K562 (cell line): ENCODE results near the gene DHX58. TPM values are rescaled to one million over a fixed set of nuclear protein-coding genes. Genes with fewer than 3 reads are reported as not detected.

ENCODE experiments used
- ATAC-seq: fragments of 200-7000 bp; cut with Tn5 transposase; 3 replicates; pipeline ENCODE4 v1.9.1; 2020; ENCODE audit warnings: moderate library complexity
- BruUV-seq: library from RNA; stranded (reverse); fragments of 400-500 nt; replicated peaks from 2 replicates; lab custom pipeline; 2021; lab: Mats Ljungman, UMichigan
- CTCF ChIA-PET: fragments of 300-600 bp; formaldehyde crosslinking; extraction: SDS; loops from one replicate; lab custom pipeline; 2021; ENCODE audit warnings: low intra/inter-chr PET ratio; lab: Yijun Ruan, JAX
- POLR2A ChIA-PET: fragments of 300-600, 350-650 bp; sonication (Branson Sonifier 250); formaldehyde crosslinking; extraction: SDS; loops from one replicate; lab custom pipeline; 2021; ENCODE audit warnings: antibody characterized with exemption, inconsistent platforms; lab: Yijun Ruan, JAX
- DNase-seq, 4 experiments: peaks; one replicate each; pipeline versions ENCODE4 v3.0.0 to v3.0.0-alpha.2; 2011 to 2018; ENCODE audit warnings: low spot score in 3 of 4, mixed read lengths in 3 of 4; ENCODE audit errors: extremely low read depth in 1 of 4
- FAIRE-seq: peaks from 2 replicates; lab custom pipeline; 2011; peaks lifted over from hg19 to GRCh38; lab: Jason Lieb, UNC
- H2AFZ ChIP-seq: 2 replicates; pipeline ENCODE4 v1.6.0; 2011; ENCODE audit warnings: low read depth, low read length, control low read depth, inconsistent platforms
- H3K27ac ChIP-seq: fragments of 200-600 bp; 3 replicates; pipeline ENCODE4 v1.8.0; 2011; ENCODE audit warnings: low read depth, mild to moderate bottlenecking, control low read depth, inconsistent platforms, low read length, moderate library complexity, mixed read lengths; ENCODE audit errors: extremely low read depth
- H3K27me3 ChIP-seq, 2 experiments: fragments of 300-600 bp in 1 of 2; 2 replicates in 1 of 2; 3 replicates in 1 of 2; pipeline versions ENCODE4 v1.6.0 to v1.8.0; 2011; ENCODE audit warnings: inconsistent platforms in 2 of 2, low read length in 2 of 2, mild to moderate bottlenecking in 1 of 2, mixed read lengths in 1 of 2, moderate library complexity in 1 of 2; ENCODE audit not compliant: control insufficient read depth in 2 of 2, insufficient read depth in 2 of 2
- H3K36me3 ChIP-seq: fragments of 300-600 bp; 3 replicates; pipeline ENCODE4 v1.8.0; 2011; ENCODE audit warnings: mild to moderate bottlenecking, low read length, inconsistent platforms; ENCODE audit not compliant: control insufficient read depth, insufficient read depth
- H3K4me1 ChIP-seq, 2 experiments: fragments of 200-600 bp in 1 of 2; replicated peaks in 1 of 2; 2 replicates in 1 of 2; 3 replicates in 1 of 2; pipeline versions ENCODE4 v1.5.1 to v1.8.0; 2011; ENCODE audit warnings: inconsistent platforms in 2 of 2, low read length in 2 of 2, mild to moderate bottlenecking in 1 of 2, mixed read lengths in 1 of 2, moderate library complexity in 1 of 2; ENCODE audit not compliant: control insufficient read depth in 2 of 2, insufficient read depth in 2 of 2
- H3K4me2 ChIP-seq: 2 replicates; pipeline ENCODE4 v1.6.1; 2011; ENCODE audit warnings: low read length, control low read depth, inconsistent platforms, mixed read lengths; ENCODE audit not compliant: insufficient read depth
- H3K4me3 ChIP-seq: fragments of 200-600 bp; sonication (generic), shearing (Covaris generic); 2 replicates; pipeline ENCODE4 v1.5.1; 2016; ENCODE audit warnings: control low read depth, inconsistent platforms
- H3K79me2 ChIP-seq: fragments of 200-600 bp; 3 replicates; pipeline ENCODE4 v1.8.0; 2011; ENCODE audit warnings: low read length, inconsistent platforms; ENCODE audit not compliant: control insufficient read depth, insufficient read depth
- H3K9ac ChIP-seq, 2 experiments: 2 replicates each; pipeline versions ENCODE4 v1.6.0 to v1.6.1; 2011; ENCODE audit warnings: low read depth in 2 of 2, low read length in 2 of 2, control low read depth in 1 of 2, inconsistent platforms in 1 of 2, mild to moderate bottlenecking in 1 of 2, mixed read lengths in 1 of 2; ENCODE audit not compliant: insufficient read depth in 1 of 2
- H3K9me1 ChIP-seq: one replicate; pipeline ENCODE4 v1.6.0; 2011; ENCODE audit warnings: inconsistent platforms, mild to moderate bottlenecking, low read length, moderate library complexity; ENCODE audit not compliant: control insufficient read depth, insufficient read depth
- H3K9me3 ChIP-seq: replicated peaks from 2 replicates; pipeline ENCODE4 v1.5.1; 2011; ENCODE audit warnings: low read depth, low read length, inconsistent platforms; ENCODE audit not compliant: control insufficient read depth, insufficient read depth
- H4K20me1 ChIP-seq: replicated peaks from 2 replicates; pipeline ENCODE4 v1.6.1; 2011; ENCODE audit warnings: low read length, inconsistent platforms, mixed read lengths; ENCODE audit not compliant: control insufficient read depth, insufficient read depth
- ATF4 ChIP-seq: fragments of 450-650 bp; formaldehyde crosslinking; IDR thresholded peaks from 2 replicates; pipeline ENCODE4 v1.4.0; 2022; ENCODE audit warnings: mild to moderate bottlenecking, moderate library complexity
- BRF1 ChIP-seq: IDR thresholded peaks from 3 replicates; pipeline ENCODE4 v1.6.1; 2011; ENCODE audit warnings: borderline replicate concordance, mild to moderate bottlenecking; ENCODE audit not compliant: insufficient read length; ENCODE audit errors: extremely low read depth
- CBX3 ChIP-seq, 2 experiments: IDR thresholded peaks; 1 replicate in 1 of 2; 2 replicates in 1 of 2; pipeline ENCODE4 v1.6.1; 2012; ENCODE audit warnings: inconsistent platforms in 2 of 2, low read length in 2 of 2, borderline replicate concordance in 1 of 2, control low read depth in 1 of 2
- DIDO1 ChIP-seq: fragments of 450-650 bp; IDR thresholded peaks from 2 replicates; pipeline ENCODE4 v1.6.1; 2016; ENCODE audit warnings: low read depth, missing biosample characterization, missing genetic modification characterization
- MEIS2 ChIP-seq: fragments of 450-650 bp; IDR thresholded peaks from 2 replicates; pipeline ENCODE4 v1.6.1; 2014; ENCODE audit warnings: mild to moderate bottlenecking; ENCODE audit not compliant: partially characterized antibody
- PCBP2 ChIP-seq: fragments of 200-400 bp; formaldehyde crosslinking; IDR thresholded peaks from 2 replicates; pipeline ENCODE4 v1.6.1; 2018; ENCODE audit warnings: low read length, low read depth, mild to moderate bottlenecking, moderate library complexity; ENCODE audit not compliant: poor library complexity, severe bottlenecking
- POU5F1 ChIP-seq: fragments of 150-350 bp; IDR thresholded peaks from 2 replicates; pipeline ENCODE4 v1.6.1; 2014; ENCODE audit warnings: borderline replicate concordance, low read length, low read depth, mild to moderate bottlenecking; ENCODE audit not compliant: partially characterized antibody
- PRDM10 ChIP-seq: fragments of 450-650 bp; IDR thresholded peaks from 2 replicates; pipeline ENCODE4 v1.6.1; 2018; ENCODE audit not compliant: partially characterized antibody
- SIRT6 ChIP-seq: IDR thresholded peaks from one replicate; pipeline ENCODE4 v1.6.1; 2012; ENCODE audit warnings: low read depth, mild to moderate bottlenecking, control low read depth, inconsistent platforms, low read length, moderate library complexity
- SNIP1 ChIP-seq: fragments of 450-650 bp; IDR thresholded peaks from 2 replicates; pipeline ENCODE4 v1.7.1; 2017; ENCODE audit warnings: low read depth, mild to moderate bottlenecking
- SPI1 ChIP-seq: IDR thresholded peaks from 2 replicates; pipeline ENCODE4 v1.6.1; 2011; ENCODE audit warnings: low read depth, low read length, control low read depth, borderline replicate concordance
- ZNF668 ChIP-seq: fragments of 250-450 bp; sonication (Bioruptor Pico); IDR thresholded peaks from 2 replicates; pipeline ENCODE4 v1.8.0; 2022; ENCODE audit warnings: mild to moderate bottlenecking, inconsistent platforms
- ZNF740 ChIP-seq, 3 experiments: fragments of 200-800 bp in 1 of 3; sonication (Bioruptor generic) in 1 of 3; sonication (generic) in 1 of 3; formaldehyde crosslinking in 1 of 3; IDR thresholded peaks; 2 replicates each; pipeline versions ENCODE4 v1.6.1 to v1.8.0; 2016 to 2022; ENCODE audit warnings: mild to moderate bottlenecking in 2 of 3, missing compliant biosample characterization in 2 of 3, missing genetic modification characterization in 2 of 3, missing genetic modification reagents in 1 of 3
- WGBS: fragments of 100-300 bp; shearing (Covaris generic); methylation state at CpG from one replicate; pipeline ENCODE4 v1.1.6; 2016; ENCODE audit warnings: low coverage, mixed read lengths; ENCODE audit not compliant: insufficient coverage; ENCODE audit errors: missing lambda C conversion rate; 5-methylcytosine and 5-hydroxymethylcytosine counted together
- in situ Hi-C: fragments of 300-500 bp; cut with MboI; formaldehyde crosslinking; loops from 4 replicates; pipeline ENCODE4 v1.15.0; 2018; ENCODE audit warnings: inconsistent platforms, mixed read lengths
- intact Hi-C: fragments of 100-400 bp; cut with micrococcal nuclease; formaldehyde crosslinking; loops from 2 replicates; pipeline ENCODE4 v1.14.2; 2022
- polyA plus RNA-seq, 8 experiments: library from polyadenylated mRNA; depleted of rRNA in 4 of 8; stranded (reverse) in 5 of 8; unstranded in 3 of 8; fragments of >200 nt; fragmentation: Nextera tagmentation in 2 of 8; fragmentation: Illumina TruSeq in 1 of 8; extraction: Ambion mirVana in 2 of 8; extraction: Trizol in 1 of 8; gene quantifications; 2 replicates each; pipeline versions ENCODE4 v1.2.1 to v1.2.3, GENCODE V29; 2011 to 2014; ENCODE audit warnings: inconsistent platforms in 1 of 8, missing spikeins in 1 of 8
- total RNA-seq, 7 experiments: library from RNA; depleted of rRNA in 6 of 7; stranded (reverse); fragments of >200 nt in 6 of 7; fragmentation: Illumina TruSeq in 2 of 7; extraction: Trizol in 2 of 7; gene quantifications; 2 replicates each; pipeline versions ENCODE4 v1.2.1 to v1.2.3, GENCODE V29; 2011 to 2021; ENCODE audit warnings: low replicate concordance in 1 of 7

DHX58 gene
- total and polyA plus RNA-seq, 9 of the 15 experiments (the other 6 are each of a cell fraction or from before 2014, with no cell fraction given), result 0.15 to 3.0 (median 1.4) TPM

- TF ChIP-seq SPI1 (peak; percentile 49; the same call in 1 of the 2 replicates), ATF4 (CRISPR knock-in tag) (no peak), BRF1 (no peak), PCBP2 (no peak), MEIS2 (no peak), DIDO1 (tag) (no peak), CBX3 (IDR thresholded peaks at IDR 0.05; ENCODE audit: borderline replicate concordance in 1 of 2, low read length in 2 of 2) (no peak), SNIP1 (no peak)
These were observed 40.0 kb downstream of the DHX58 start (continued) for GRCh38 chr17:42072323-42073187.

GRCh38 chr17:42071810-42072209 is 40.7 kb downstream of the DHX58 start:
- CTCF ChIA-PET, result no interaction called here
- no peak for FAIRE-seq

More at GRCh38 chr17:42071810-42072209, 40.7 kb downstream of the DHX58 start:
- H3K4me1 ChIP-seq, result peaks cover 2 to 12% of the 10 kb centered on the region in 2 experiments; a peak in 4 of 5 replicates
- H3K4me2 ChIP-seq, result peak overlapping the region; percentile 46
- POLR2A ChIA-PET, result interaction anchor here (0.6 to 1.3 kb wide), 5 partner anchors 8 to 66 kb away, joined by 3 to 4 read pairs (median 3); no protein-coding TSS in a partner anchor
- no peak for ATAC-seq
- TF ChIP-seq ZNF668 (CRISPR knock-in tag) (no peak), POU5F1 (no peak), ZNF740 (CRISPR knock-in tag; IDR thresholded peaks at IDR 0.05) (no peak), ZNF740 (tag; IDR thresholded peaks at IDR 0.05) (peak in 1 of 2 experiments; percentile 37; a peak in 1 of 4 replicates), PRDM10 (peak; percentile 72), SIRT6 (no peak)
- BruUV-seq, result no TSS peak
- H3K27ac ChIP-seq, result no peak overlapping the region
- no peak overlapping the region; the same call in 1 of the 2 replicates for H2AFZ ChIP-seq
- intact Hi-C loops, result no loop called here
- H3K9ac ChIP-seq, result no peak overlapping the region; a peak in 1 of 4 replicates
- peaks cover 8 to 33% of the 10 kb centered on the region in 2 experiments; a peak in 4 of 5 replicates for H3K27me3 ChIP-seq
- no peaks in the 10 kb centered on the region for H3K9me3 ChIP-seq
- H3K36me3 ChIP-seq, result no peaks in the 10 kb centered on the region
- 0 out of 2 replicates have a peak, but pooled peaks cover 4% of the 10 kb centered on the region for H4K20me1 ChIP-seq
- no peak for DNase-seq
- in situ Hi-C loops, result no loop called here
- no peaks in the 10 kb centered on the region for H3K79me2 ChIP-seq
- H3K4me3 ChIP-seq, result no peak overlapping the region
- H3K9me1 ChIP-seq, result no peaks in the 10 kb centered on the region
- WGBS, result 4% methylated on average over 3 of the region's 3 CpGs
